ENCODE results near the gene LDB2.

The LDB2 gene

GRCh38 chr4:16843831-16844508, 54.5 kb downstream of the LDB2 start:
- Mint-ChIP-seq H3K4me1 (no peaks in the 10 kb centered on the region), H3K27ac (no peak overlapping the region), H3K4me3 (no peak overlapping the region), H3K36me3 (no peaks in the 10 kb centered on the region), H3K9me3 (no peaks in the 10 kb centered on the region), H3K27me3 (no peaks in the 10 kb centered on the region)
- no peak for DNase-seq
- CTCF ChIA-PET: no interaction called here

- Mint-ChIP-seq H3K36me3 (no peaks in the 10 kb centered on the region), H3K4me1 (no peaks in the 10 kb centered on the region), H3K4me3 (no peak overlapping the region), H3K27ac (no peak overlapping the region), H3K27me3 (no peaks in the 10 kb centered on the region), H3K9me3 (no peaks in the 10 kb centered on the region)
- no peak for DNase-seq
- CTCF ChIA-PET: interaction anchor here (0.7 kb wide), 2 partner anchors 11 to 78 kb away, joined by 3 read pairs; no protein-coding TSS in a partner anchor
Measured at GRCh38 chr4:16838226-16838875, 60.1 kb downstream of the LDB2 start.

GRCh38 chr4:16837475-16837874, 61.0 kb downstream of the LDB2 start:
- CTCF ChIA-PET: no interaction called here
- Mint-ChIP-seq H3K9me3 (no peaks in the 10 kb centered on the region), H3K4me1 (no peaks in the 10 kb centered on the region), H3K4me3 (no peak overlapping the region), H3K27ac (no peak overlapping the region), H3K27me3 (no peaks in the 10 kb centered on the region), H3K36me3 (no peaks in the 10 kb centered on the region)
- no peak for DNase-seq

GRCh38 chr4:16836324-16836723, 62.1 kb downstream of the LDB2 start:
- no peaks in the 10 kb centered on the region for H3K9me3 Mint-ChIP-seq
- no peak overlapping the region for H3K4me3 Mint-ChIP-seq
- no peak for DNase-seq
- no peaks in the 10 kb centered on the region for H3K27me3 Mint-ChIP-seq
- CTCF ChIA-PET: no interaction called here
- H3K36me3 Mint-ChIP-seq: no peaks in the 10 kb centered on the region
- H3K4me1 Mint-ChIP-seq: no peaks in the 10 kb centered on the region
- H3K27ac Mint-ChIP-seq: no peak overlapping the region

GRCh38 chr4:16835597-16836247, 62.7 kb downstream of the LDB2 start:
- no peak overlapping the region for H3K27ac Mint-ChIP-seq
- CTCF ChIA-PET: no interaction called here
- H3K4me1 Mint-ChIP-seq: no peaks in the 10 kb centered on the region
- H3K27me3 Mint-ChIP-seq: no peaks in the 10 kb centered on the region
- H3K36me3 Mint-ChIP-seq: no peaks in the 10 kb centered on the region
- no peak for DNase-seq
- no peaks in the 10 kb centered on the region for H3K9me3 Mint-ChIP-seq
- H3K4me3 Mint-ChIP-seq: no peak overlapping the region

- no peaks in the 10 kb centered on the region for H3K4me1 Mint-ChIP-seq
- H3K9me3 Mint-ChIP-seq: no peaks in the 10 kb centered on the region
- H3K27me3 Mint-ChIP-seq: peaks cover 4% of the 10 kb centered on the region
- DNase-seq: no peak
- CTCF ChIA-PET: no interaction called here
- no peak overlapping the region for H3K4me3 Mint-ChIP-seq
- H3K36me3 Mint-ChIP-seq: no peaks in the 10 kb centered on the region
- no peak overlapping the region for H3K27ac Mint-ChIP-seq
Measured at GRCh38 chr4:16834814-16835213, 63.6 kb downstream of the LDB2 start.

GRCh38 chr4:16833722-16834121, 64.7 kb downstream of the LDB2 start:
- no peaks in the 10 kb centered on the region for H3K9me3 Mint-ChIP-seq
- peaks cover 6% of the 10 kb centered on the region for H3K27me3 Mint-ChIP-seq

GRCh38 chr4:16830081-16830480, 68.4 kb downstream of the LDB2 start:
- Mint-ChIP-seq H3K4me3 (no peak overlapping the region), H3K27me3 (peaks cover 9% of the 10 kb centered on the region), H3K4me1 (no peaks in the 10 kb centered on the region), H3K27ac (no peak overlapping the region), H3K9me3 (no peaks in the 10 kb centered on the region), H3K36me3 (no peaks in the 10 kb centered on the region)
- CTCF ChIA-PET: no interaction called here
- no peak for DNase-seq

More at GRCh38 chr4:16833722-16834121, 64.7 kb downstream of the LDB2 start:
- no peak overlapping the region for H3K27ac Mint-ChIP-seq
- no peak overlapping the region for H3K4me3 Mint-ChIP-seq
- H3K4me1 Mint-ChIP-seq: no peaks in the 10 kb centered on the region
- H3K36me3 Mint-ChIP-seq: no peaks in the 10 kb centered on the region
- CTCF ChIA-PET: no interaction called here
- no peak for DNase-seq

- no peak for DNase-seq
Measured at GRCh38 chr4:16827794-16828724, 70.4 kb downstream of the LDB2 start.

GRCh38 chr4:16827045-16827444, 71.4 kb downstream of the LDB2 start:
- CTCF ChIA-PET: interaction anchor here (0.9 kb wide), 1 partner anchor 12 kb away, joined by 3 read pairs; no protein-coding TSS in a partner anchor
- Mint-ChIP-seq H3K4me3 (no peak overlapping the region), H3K36me3 (no peaks in the 10 kb centered on the region), H3K27me3 (peaks cover 9% of the 10 kb centered on the region), H3K27ac (no peak overlapping the region), H3K4me1 (no peaks in the 10 kb centered on the region), H3K9me3 (no peaks in the 10 kb centered on the region)
- no peak for DNase-seq

More at GRCh38 chr4:16827794-16828724, 70.4 kb downstream of the LDB2 start:
- Mint-ChIP-seq H3K27ac (no peak overlapping the region), H3K27me3 (peaks cover 9% of the 10 kb centered on the region), H3K4me1 (no peaks in the 10 kb centered on the region), H3K4me3 (no peak overlapping the region), H3K36me3 (no peaks in the 10 kb centered on the region), H3K9me3 (no peaks in the 10 kb centered on the region)
- CTCF ChIA-PET: interaction anchor here (0.9 kb wide), 1 partner anchor 11 kb away, joined by 3 read pairs; no protein-coding TSS in a partner anchor

- CTCF ChIA-PET: no interaction called here
- Mint-ChIP-seq H3K9me3 (no peaks in the 10 kb centered on the region), H3K4me1 (no peaks in the 10 kb centered on the region), H3K27ac (no peak overlapping the region), H3K36me3 (no peaks in the 10 kb centered on the region), H3K27me3 (peaks cover 9% of the 10 kb centered on the region), H3K4me3 (no peak overlapping the region)
- no peak for DNase-seq
Measured at GRCh38 chr4:16826406-16826910, 72.0 kb downstream of the LDB2 start.

GRCh38 chr4:16824278-16824806, 74.1 kb downstream of the LDB2 start:
- no peak overlapping the region for H3K4me3 Mint-ChIP-seq
- H3K27ac Mint-ChIP-seq: no peak overlapping the region
- peaks cover 3% of the 10 kb centered on the region for H3K27me3 Mint-ChIP-seq
- no peak for DNase-seq
- no peaks in the 10 kb centered on the region for H3K9me3 Mint-ChIP-seq
- CTCF ChIA-PET: no interaction called here
- H3K36me3 Mint-ChIP-seq: no peaks in the 10 kb centered on the region
- H3K4me1 Mint-ChIP-seq: no peaks in the 10 kb centered on the region

- Mint-ChIP-seq H3K27ac (no peak overlapping the region), H3K27me3 (no peaks in the 10 kb centered on the region), H3K4me1 (no peaks in the 10 kb centered on the region), H3K9me3 (no peaks in the 10 kb centered on the region), H3K4me3 (no peak overlapping the region), H3K36me3 (no peaks in the 10 kb centered on the region)
- no peak for DNase-seq
- CTCF ChIA-PET: no interaction called here
Measured at GRCh38 chr4:16820329-16820728, 78.1 kb downstream of the LDB2 start.

GRCh38 chr4:16819652-16820051, 78.8 kb downstream of the LDB2 start:
- H3K4me1 Mint-ChIP-seq: no peaks in the 10 kb centered on the region
- H3K27me3 Mint-ChIP-seq: no peaks in the 10 kb centered on the region
- H3K9me3 Mint-ChIP-seq: no peaks in the 10 kb centered on the region
- H3K27ac Mint-ChIP-seq: no peak overlapping the region
- H3K4me3 Mint-ChIP-seq: no peak overlapping the region
- no peaks in the 10 kb centered on the region for H3K36me3 Mint-ChIP-seq
- CTCF ChIA-PET: no interaction called here
- no peak for DNase-seq
